VCaP (cell line): ENCODE data around the gene HDLBP.

ENCODE experiments used
- H3K27ac ChIP-seq: fragments of 450-650 bp; 2 replicates; pipeline ENCODE4 v1.5.1; 2017
- TF ChIP-seq, protein P1 (sequence below): fragments of 450-650 bp; conservative IDR thresholded peaks from 2 replicates; pipeline ENCODE4 v1.5.1; 2017; ENCODE audit warnings: mild to moderate bottlenecking, moderate library complexity

HDLBP gene

DNA sequence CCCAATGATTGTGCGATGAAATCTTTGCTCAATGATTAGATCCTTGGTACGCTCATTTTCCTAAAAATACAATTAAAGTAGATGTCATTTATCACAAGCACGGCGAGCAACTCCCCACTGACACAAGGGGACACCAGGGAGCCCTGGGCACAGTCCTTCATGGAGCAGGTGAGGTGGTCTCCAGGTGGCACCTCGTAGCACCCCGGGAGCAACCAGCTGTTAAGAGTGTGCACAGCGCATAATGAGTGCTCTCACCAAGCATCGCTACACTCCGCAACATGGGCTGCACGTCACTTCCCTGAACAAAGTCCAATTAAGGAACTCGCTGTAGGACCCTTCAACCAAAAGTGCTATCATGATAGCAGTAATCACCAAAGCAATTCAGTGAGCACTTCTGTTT, 67.2 kb downstream of the HDLBP start:
- H3K27ac ChIP-seq: no peak overlapping the region
- TF ChIP-seq, protein P1, sequence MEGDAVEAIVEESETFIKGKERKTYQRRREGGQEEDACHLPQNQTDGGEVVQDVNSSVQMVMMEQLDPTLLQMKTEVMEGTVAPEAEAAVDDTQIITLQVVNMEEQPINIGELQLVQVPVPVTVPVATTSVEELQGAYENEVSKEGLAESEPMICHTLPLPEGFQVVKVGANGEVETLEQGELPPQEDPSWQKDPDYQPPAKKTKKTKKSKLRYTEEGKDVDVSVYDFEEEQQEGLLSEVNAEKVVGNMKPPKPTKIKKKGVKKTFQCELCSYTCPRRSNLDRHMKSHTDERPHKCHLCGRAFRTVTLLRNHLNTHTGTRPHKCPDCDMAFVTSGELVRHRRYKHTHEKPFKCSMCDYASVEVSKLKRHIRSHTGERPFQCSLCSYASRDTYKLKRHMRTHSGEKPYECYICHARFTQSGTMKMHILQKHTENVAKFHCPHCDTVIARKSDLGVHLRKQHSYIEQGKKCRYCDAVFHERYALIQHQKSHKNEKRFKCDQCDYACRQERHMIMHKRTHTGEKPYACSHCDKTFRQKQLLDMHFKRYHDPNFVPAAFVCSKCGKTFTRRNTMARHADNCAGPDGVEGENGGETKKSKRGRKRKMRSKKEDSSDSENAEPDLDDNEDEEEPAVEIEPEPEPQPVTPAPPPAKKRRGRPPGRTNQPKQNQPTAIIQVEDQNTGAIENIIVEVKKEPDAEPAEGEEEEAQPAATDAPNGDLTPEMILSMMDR: no peak

DNA sequence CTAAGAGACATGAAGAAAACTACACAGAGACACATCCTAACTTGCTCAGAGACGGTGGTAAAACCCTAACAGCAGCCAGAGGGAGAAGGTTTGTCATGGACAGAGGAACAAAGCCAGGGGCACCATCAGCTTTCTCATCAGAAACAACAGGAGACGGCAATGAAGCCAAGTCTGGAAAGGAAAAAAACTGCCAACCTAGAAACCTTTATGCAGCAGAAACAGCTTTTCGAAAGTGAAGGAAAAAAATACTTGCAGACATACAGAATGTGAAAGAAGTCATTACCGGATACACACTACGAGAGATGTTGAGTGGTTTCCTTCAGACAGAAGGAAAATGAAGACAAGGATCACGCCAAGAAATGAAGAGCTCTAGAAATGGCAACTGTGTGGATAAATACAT, 71.1 kb downstream of the HDLBP start:
- TF ChIP-seq, protein P1: no peak
- H3K27ac ChIP-seq: no peak overlapping the region

DNA sequence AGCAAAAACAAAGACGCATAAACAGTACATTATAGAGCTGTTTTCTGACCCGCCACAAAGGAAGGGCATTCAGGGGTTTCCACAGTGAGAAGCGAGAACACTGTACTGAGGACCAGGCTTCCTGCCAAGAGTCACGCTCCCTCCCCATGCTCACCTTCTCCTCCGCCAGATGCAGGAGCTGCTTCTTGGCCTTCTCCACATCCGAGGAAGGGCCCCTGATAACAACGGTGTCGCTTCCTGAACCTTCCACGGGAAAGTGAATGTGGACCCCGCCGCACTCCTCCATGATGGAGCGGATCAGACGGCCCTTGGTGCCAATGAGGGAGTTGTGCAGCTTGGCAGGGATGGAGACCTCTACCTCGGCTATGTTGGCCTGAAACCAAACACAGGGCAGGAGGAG, 73.2 kb downstream of the HDLBP start:
- TF ChIP-seq, protein P1: no peak
- no peak overlapping the region for H3K27ac ChIP-seq

DNA sequence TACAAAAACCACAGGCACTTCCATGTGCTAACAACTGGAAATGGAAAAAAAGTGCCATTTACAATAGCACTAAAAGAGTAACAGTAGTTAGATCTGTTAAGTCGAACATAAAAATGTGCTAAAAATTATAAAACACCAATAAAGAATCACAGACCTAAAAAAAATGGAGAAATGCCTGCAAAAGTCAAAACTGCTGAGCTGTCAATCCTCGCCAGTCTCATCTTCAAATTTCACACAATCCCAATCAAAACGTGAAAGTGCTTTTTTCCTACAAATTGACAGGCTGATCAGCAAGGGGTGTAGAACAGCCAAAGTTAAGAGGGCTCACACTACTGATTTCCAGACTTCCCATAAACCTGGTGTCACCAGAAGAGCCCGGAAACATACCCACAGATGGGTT, 73.8 kb downstream of the HDLBP start:
- no peak overlapping the region for H3K27ac ChIP-seq
- TF ChIP-seq, protein P1: no peak

DNA sequence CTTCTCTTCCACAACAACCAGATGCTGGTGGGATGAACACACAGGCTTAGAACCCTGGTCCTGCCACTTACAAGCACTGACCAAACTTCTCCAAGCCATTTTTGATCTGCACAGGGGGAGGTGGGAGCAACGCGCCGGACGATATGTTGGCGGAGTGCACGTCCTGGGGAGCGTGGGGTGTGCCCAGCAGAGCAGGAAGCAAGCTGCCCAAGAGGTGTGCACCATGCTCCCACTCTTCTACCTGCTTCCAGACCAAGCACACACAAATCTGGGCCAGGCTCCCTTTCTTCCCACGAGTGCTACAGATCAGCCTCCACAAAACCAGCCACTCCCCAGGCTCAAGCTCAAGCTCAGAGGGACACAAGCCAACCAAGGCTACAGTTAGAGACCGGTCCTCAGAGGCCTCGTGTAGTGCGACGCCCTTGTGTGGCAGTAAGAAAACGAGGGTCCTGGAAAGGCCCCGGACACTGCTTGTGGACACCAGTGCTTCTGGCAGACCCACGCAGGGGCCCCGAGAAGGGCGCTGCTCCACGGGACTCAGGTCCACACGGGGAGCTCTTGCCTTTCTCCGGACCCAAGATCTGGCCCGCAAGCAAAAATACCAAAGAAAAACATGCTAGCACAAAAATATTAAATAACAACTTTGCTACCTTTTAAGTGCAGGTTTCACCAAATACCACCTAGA, 75.0 kb downstream of the HDLBP start:
- TF ChIP-seq, protein P1: no peak
- H3K27ac ChIP-seq: no peak overlapping the region

DNA sequence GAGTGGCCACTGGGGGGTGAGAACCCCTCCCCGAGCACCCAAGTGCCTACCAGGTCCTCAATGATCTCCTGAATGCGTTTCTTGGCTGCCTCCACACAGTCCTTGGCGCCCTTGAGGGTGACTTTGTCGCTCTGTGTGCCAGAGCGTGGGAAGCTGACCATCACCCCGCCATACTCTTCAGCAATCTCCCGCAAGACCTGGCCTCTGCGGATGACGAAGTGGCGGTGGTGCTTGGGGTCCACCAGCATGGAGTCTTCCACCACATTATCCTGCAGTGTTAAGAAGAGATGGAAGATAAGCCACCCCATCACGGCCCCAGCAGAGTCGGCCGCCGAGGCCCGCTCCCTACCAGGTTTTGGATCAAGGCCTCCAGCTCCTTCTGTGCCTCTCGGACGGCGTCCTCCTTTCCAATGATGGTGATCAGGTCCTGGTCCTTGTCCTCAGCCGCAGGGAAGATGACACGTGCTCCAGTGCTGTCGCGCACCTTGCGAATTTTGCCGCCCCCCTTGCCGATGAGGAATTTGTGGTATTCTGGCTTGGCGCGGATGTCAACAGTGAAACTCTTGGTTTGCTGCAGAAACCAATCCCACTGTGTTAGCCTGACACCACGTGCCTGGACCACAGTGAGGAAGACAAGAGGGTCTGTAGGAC, 75.8 kb downstream of the HDLBP start:
- TF ChIP-seq, protein P1: no peak
- H3K27ac ChIP-seq: no peak overlapping the region

DNA sequence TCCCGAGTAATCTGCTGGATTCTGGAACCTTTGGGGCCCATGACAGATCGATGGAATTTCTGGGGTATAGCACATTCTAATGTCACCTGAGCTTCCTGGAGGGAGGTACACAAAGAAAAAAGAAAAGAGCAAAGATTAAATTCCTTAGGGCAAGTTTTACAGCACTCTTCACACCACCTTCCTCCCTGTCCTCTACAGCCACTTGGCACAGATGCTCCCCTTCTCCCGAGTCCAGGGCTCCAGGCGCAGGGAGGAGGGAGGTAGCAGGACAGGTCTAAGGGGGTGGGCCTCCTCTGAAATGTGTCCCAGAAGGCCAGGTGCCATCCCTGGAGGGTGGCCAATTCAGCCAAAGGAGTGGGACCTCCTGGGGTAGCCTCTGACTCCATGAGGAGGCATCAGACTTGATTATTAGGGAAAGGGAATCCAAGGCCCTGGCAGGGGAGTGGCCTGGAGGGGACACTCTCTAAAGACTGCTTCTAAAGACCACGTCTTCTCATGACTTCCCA, 76.7 kb downstream of the HDLBP start:
- TF ChIP-seq, protein P1: no peak
- H3K27ac ChIP-seq: no peak overlapping the region
